Ovary (tissue), 3 donors: ENCODE data around the gene TMEM260.

ENCODE experiments used
- CTCF ChIP-seq, 3 donors: fragments of 450-650 bp in 2 of 3; fragments of 200-600 bp in 1 of 3; IDR thresholded peaks; one replicate each; pipeline versions ENCODE4 v1.5.1 to v1.8.0; 2016 to 2022; ENCODE audit warnings: antibody characterized with exemption in 3 of 3, mild to moderate bottlenecking in 1 of 3
- EP300 ChIP-seq: sonication (generic); formaldehyde crosslinking; IDR thresholded peaks from one replicate; pipeline ENCODE4 v1.6.1; 2017; ENCODE audit warnings: antibody characterized with exemption
- donor health status: DM: no; HTN: no; CAD: no.

GRCh38 chr14:56686416-56686815 is 106.8 kb downstream of the TMEM260 start:
- TF ChIP-seq EP300 (no peak), CTCF (IDR thresholded peaks at IDR 0.05) (no peak)
